Stimulated activated CD8-positive, alpha-beta memory T cell treated with anti-CD3 and anti-CD28 coated beads, Interleukin-7, amount 100 ng/mL, for 4 hours (primary cell): Measurements from ENCODE around the gene IRF6.

Experiments used
- DNase-seq, 2 donors: peaks; one replicate each; pipeline ENCODE4 v3.0.0-alpha.2; 2020; ENCODE audit warnings: low read depth in 2 of 2

Gene IRF6

GRCh38 chr1:209805875-209806760 lies at the start of gene IRF6:
Gene IRF6 (minus strand): TSS chr1:209806142. CDS start chr1:209801413, 4,729 bp downstream.
- peak; percentile 41 to 68 for DNase-seq

GRCh38 chr1:209855623-209856022 lies 49.7 kb upstream of the IRF6 start:
- DNase-seq, result no peak

- DNase-seq, result no peak
Measured at GRCh38 chr1:209855006-209855405, 49.1 kb upstream of the IRF6 start.

- no peak for DNase-seq
Measured at GRCh38 chr1:209854196-209854595, 48.3 kb upstream of the IRF6 start.

GRCh38 chr1:209853676-209854075 lies 47.7 kb upstream of the IRF6 start:
- no peak for DNase-seq

- DNase-seq, result no peak
Measured at GRCh38 chr1:209850342-209850979, 44.5 kb upstream of the IRF6 start.

GRCh38 chr1:209849388-209849787 lies 43.4 kb upstream of the IRF6 start:
- no peak for DNase-seq

GRCh38 chr1:209845408-209845725 lies 39.4 kb upstream of the IRF6 start:
- no peak for DNase-seq

- DNase-seq, result no peak
Measured at GRCh38 chr1:209844695-209845407, 38.9 kb upstream of the IRF6 start.

- no peak for DNase-seq
Measured at GRCh38 chr1:209840611-209841010, 34.7 kb upstream of the IRF6 start.

- no peak for DNase-seq
Measured at GRCh38 chr1:209839875-209840546, 34.1 kb upstream of the IRF6 start.

- no peak for DNase-seq
Measured at GRCh38 chr1:209838537-209838936, 32.6 kb upstream of the IRF6 start.

GRCh38 chr1:209837671-209838070 lies 31.7 kb upstream of the IRF6 start:
- DNase-seq, result no peak

- no peak for DNase-seq
Measured at GRCh38 chr1:209835782-209836298, 29.9 kb upstream of the IRF6 start.

- DNase-seq, result no peak
Measured at GRCh38 chr1:209831615-209832014, 25.7 kb upstream of the IRF6 start.

- DNase-seq, result no peak
Measured at GRCh38 chr1:209830722-209831121, 24.8 kb upstream of the IRF6 start.

GRCh38 chr1:209829716-209830115 lies 23.8 kb upstream of the IRF6 start:
- no peak for DNase-seq

GRCh38 chr1:209827384-209828262 lies 21.7 kb upstream of the IRF6 start, which contains the start of gene UTP25:
Gene UTP25 (plus strand): TSS chr1:209827972. CDS start chr1:209828064, 92 bp downstream.
- peak; percentile 86 to 89 for DNase-seq

GRCh38 chr1:209825591-209826434 lies 19.9 kb upstream of the IRF6 start:
- no peak for DNase-seq
